Fibroblast of villous mesenchyme (primary cell): Measurements from ENCODE around the gene SFMBT2. TPM values are rescaled to one million over a fixed set of nuclear protein-coding genes. Genes with fewer than 3 reads are reported as not detected.
A peak's percentile ranks its signal among the peaks of the same experiment; 100 is the strongest.

ENCODE experiments used
- DNase-seq: peaks from one replicate; pipeline ENCODE4 v3.0.0-alpha.2; 2010; ENCODE audit warnings: low read depth
- H3K4me3 ChIP-seq: 2 replicates; pipeline ENCODE4 v1.5.1; 2011; ENCODE audit warnings: low read depth, mild to moderate bottlenecking, low read length
- total RNA-seq: library from RNA; depleted of rRNA; stranded (reverse); fragments of >200 nt; gene quantifications from 2 replicates; pipeline ENCODE4 v1.2.3, GENCODE V29; 2012
- TF ChIP-seq, protein P1 (sequence below): IDR thresholded peaks from 2 replicates; pipeline ENCODE4 v1.5.1; 2012; ENCODE audit warnings: low read depth, mild to moderate bottlenecking, low read length; ENCODE audit not compliant: insufficient read depth

SFMBT2 gene
- total RNA-seq, 1 donor: 1.7 TPM

DNA sequence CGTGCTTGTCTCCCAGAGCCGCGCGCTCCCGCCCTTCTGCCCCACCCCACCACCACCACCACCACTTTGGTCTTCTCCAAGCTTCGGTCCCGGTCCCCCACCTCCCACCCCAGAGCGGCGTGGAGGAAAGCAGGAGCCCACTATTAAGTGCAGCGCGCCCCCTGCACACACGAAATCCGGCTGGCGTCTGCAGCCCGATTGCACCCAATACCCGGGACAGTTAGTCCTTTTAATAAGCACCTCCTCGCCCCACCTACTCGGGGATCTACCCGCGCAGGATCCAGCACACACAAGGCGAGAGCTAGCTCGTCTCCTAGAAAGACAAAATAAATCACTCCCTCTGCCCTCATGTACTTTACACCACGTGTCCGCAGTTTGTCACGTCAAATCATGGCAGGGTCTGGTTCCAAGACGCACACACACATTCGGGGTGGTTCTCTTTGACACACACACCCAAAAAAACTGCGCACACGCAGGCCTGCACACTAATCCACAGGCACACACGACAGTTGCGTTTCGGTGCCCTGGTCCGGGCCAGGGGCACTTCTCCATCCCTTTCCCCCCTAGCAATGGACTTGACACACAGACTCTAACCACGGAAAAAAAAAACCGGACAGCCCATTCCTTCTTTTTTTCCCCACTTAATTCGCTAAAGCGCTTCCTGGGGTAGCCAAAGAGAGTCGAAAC, 1.6 kb downstream of the SFMBT2 start:
- peak; percentile 13 for DNase-seq
- peak overlapping the region; percentile 65 for H3K4me3 ChIP-seq

DNA sequence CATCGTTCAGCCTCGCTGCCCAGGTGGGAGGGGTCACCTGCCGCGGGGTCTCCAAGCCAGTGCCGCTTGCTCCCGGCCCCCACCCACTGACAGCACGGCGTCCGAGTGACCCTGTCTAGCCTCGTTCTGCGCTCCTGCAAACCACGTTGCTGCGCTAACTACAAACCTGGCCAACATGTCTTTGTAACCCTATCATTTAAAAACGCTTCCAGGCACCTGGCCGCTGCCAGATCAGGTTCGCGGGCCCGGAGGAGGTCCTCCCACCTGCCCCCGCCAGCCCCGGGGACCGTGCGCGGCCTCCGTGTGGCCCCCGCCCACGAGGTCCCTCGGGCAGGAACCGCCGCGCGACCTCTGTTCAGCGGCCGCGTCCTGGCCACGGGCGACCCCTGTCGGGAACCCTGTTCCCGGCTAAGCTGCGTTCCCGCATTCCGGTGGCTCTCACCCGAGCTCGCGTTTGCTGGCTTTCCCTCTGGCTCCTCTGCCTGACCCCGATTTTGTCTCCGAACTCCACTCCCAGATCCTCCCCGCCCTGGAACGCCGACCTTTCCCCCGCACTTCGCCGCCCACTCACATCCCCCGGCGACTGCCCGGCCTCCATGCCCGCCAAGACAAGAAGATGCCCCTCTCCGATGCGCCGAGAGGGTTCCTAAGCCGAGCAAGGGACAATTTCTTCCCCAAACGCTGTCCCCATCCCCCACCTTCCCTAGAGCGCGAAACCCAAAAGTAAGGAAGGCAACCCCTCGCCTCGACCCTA, 2.4 kb downstream of the SFMBT2 start:
- peak; percentile 42 for DNase-seq
- TF ChIP-seq, protein P1, sequence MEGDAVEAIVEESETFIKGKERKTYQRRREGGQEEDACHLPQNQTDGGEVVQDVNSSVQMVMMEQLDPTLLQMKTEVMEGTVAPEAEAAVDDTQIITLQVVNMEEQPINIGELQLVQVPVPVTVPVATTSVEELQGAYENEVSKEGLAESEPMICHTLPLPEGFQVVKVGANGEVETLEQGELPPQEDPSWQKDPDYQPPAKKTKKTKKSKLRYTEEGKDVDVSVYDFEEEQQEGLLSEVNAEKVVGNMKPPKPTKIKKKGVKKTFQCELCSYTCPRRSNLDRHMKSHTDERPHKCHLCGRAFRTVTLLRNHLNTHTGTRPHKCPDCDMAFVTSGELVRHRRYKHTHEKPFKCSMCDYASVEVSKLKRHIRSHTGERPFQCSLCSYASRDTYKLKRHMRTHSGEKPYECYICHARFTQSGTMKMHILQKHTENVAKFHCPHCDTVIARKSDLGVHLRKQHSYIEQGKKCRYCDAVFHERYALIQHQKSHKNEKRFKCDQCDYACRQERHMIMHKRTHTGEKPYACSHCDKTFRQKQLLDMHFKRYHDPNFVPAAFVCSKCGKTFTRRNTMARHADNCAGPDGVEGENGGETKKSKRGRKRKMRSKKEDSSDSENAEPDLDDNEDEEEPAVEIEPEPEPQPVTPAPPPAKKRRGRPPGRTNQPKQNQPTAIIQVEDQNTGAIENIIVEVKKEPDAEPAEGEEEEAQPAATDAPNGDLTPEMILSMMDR: no peak
- H3K4me3 ChIP-seq: peak overlapping the region; percentile 65

More for the DNA sequence above, 1.6 kb downstream of the SFMBT2 start:
- TF ChIP-seq, protein P1: no peak

DNA sequence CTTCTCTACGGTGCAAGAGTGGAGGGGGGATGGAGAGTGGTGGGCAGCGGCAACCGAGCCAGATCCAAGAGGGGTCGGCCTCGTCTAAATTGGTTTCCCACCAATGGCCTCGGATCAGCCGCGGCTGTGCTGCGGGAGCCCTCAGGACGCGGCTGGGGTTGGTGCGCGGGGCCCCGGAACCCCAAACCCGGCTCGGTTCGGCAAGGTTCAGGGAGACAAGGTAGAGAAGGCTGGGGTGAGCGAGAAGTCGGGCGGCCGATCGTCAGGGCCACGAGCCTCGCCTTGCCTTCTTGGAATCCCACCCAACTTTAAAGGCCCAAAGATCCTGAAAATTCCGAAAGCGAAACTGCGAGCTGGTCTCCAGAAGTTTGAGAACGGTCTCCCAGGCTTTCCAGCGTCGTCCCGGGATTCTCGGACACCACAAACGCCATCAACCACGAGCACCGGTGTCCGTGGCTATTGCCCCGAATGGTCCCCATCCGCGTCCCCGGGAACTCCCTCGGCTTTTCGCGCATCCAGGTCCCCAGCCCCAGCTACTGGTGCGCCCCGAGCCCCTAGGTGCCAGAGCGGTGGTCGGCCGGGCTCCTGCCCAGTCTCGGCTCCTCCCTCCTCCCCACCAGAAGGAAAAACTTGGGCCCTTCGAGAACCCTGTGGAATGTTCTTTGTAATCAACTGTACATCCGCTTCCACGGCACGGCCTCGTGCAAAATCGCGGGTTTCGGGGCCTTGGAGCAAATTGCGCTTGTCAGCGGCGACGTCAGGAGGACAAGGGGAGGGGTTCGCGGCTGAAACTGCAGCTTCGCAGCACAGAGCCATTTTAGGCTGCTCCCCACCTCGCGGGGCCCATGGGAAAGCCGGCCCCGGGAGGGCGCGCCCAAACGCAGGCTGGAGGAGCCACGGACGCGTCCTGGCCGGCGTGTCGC, 3.2 kb downstream of the SFMBT2 start:
- TF ChIP-seq, protein P1: no peak
- DNase-seq: peak; percentile 33
- H3K4me3 ChIP-seq: peak overlapping the region; percentile 65

DNA sequence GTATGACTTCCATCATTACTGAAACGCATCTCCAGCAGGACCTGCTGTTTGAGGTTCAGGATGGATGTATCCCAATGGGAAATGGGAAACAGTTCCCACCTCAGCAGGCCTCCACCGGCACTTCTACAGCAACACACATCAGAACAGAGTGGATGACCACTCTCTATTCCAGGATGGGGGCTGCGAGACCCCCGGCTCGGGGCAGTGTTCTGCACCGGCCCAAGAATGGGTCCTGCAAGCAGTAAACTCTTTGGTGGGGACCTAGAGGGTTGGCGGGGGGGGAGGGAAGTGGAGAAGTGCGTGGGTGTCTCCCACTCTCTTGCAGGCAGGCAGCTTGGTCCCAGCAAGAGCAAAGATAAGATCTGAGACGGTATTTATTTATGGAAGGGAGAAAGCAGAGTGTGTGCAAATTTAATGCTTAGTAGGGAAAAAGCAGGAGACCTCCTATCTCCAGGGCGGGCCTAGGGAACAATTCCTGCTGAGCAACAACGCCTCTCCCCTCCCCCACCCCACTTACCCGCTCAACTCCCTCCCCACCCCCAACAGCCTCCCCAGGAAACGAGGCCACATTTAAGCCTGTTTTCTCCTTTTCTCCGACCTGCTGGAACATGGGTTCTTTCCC, 4.0 kb downstream of the SFMBT2 start:
- H3K4me3 ChIP-seq: no peak overlapping the region
- DNase-seq: peak; percentile 8
- TF ChIP-seq, protein P1: no peak

DNA sequence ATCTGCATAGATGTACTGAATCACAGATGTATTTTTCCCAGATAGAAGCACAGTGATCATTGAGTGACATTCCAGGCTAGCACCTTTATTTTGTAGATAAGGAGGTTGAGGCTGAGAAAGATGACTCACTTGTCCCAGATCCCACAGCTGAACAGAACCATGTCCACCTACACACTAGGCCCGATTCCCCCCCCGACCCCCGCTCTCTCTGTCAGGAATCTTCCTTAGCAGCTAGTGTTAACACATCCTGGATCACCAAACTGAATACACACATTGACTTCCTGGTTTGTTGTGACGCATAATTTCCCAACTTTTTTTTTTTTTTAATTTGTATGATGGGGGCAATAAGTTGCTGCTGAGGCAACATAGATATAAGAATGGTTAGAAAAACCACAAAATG, 5.2 kb downstream of the SFMBT2 start:
- TF ChIP-seq, protein P1: no peak
- no peak overlapping the region for H3K4me3 ChIP-seq
- peak; percentile 3 for DNase-seq

DNA sequence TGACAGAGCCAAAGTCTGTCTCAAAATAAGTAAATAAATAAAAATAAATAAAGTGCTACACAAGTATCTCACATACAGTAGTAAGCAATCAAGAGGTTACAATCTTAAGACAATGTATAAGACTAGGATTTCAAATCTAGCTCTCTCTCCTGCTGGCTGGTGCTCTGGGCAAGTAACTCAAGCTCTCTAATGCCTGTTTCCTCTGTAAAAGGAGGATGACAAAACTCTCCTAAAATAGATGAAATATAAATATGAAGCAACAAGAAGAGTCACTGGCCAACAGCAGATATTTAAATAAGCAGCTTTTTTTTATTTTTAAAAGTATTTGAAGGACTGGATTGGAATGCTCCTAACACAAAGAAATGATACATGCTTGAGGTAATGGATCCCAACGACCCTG, 7.2 kb downstream of the SFMBT2 start:
- no peak overlapping the region for H3K4me3 ChIP-seq
- TF ChIP-seq, protein P1: no peak
- DNase-seq: no peak
